Measurements from ENCODE around the gene FKRP.

DNA sequence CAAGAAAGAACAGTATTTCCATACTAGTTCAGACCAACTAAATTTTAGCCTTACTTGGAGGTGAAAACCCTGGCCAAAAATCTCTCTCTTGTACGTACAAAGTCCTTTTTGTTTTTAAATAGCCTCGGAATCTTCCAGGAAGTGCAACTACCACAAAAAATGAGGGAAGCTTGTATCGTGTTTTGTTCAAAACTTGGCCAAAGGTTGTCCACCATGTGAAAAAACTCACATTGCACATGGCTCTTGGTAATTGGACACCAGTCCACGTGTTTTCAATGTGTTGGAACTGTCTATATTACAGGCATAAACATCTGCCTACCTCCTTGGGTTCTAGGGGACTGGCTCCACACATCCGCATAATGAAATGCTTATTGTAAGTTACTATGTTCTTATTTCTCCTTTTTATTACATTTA lies 15.6 kb downstream of the FKRP start:
- TF ChIP-seq, protein P1, sequence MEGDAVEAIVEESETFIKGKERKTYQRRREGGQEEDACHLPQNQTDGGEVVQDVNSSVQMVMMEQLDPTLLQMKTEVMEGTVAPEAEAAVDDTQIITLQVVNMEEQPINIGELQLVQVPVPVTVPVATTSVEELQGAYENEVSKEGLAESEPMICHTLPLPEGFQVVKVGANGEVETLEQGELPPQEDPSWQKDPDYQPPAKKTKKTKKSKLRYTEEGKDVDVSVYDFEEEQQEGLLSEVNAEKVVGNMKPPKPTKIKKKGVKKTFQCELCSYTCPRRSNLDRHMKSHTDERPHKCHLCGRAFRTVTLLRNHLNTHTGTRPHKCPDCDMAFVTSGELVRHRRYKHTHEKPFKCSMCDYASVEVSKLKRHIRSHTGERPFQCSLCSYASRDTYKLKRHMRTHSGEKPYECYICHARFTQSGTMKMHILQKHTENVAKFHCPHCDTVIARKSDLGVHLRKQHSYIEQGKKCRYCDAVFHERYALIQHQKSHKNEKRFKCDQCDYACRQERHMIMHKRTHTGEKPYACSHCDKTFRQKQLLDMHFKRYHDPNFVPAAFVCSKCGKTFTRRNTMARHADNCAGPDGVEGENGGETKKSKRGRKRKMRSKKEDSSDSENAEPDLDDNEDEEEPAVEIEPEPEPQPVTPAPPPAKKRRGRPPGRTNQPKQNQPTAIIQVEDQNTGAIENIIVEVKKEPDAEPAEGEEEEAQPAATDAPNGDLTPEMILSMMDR (conservative IDR thresholded peaks at IDR 0.05) = no peak
- no peak for TF ChIP-seq EZH2 (IDR thresholded peaks at IDR 0.05; ENCODE audit: low read depth)

Measured in PC-9 (cell line).